ENCODE data around the gene NCKAP1.

The NCKAP1 gene

DNA sequence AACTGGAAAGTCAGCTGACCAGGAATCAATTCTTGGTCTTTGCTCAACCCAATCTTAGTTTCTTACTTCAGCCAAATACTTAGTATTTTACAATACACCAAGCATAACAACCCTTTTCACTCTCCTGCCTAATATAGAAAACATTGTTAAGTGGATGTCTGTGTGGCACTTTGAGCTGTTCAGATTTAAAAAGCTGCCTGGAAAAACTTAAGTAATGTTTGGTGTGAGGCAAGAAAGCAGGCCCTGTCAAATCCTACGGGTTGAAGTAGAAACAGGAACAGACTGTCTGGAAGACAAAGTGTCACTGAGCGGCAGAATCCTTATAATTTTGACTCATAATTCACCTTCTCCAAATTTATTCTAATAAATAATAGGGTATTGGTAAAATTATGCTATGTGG is 134.7 kb downstream of the NCKAP1 start:
- no peaks in the 10 kb centered on the region for H3K36me3 ChIP-seq
- H3K4me3 ChIP-seq (ENCODE audit: low read depth in 1 of 2, low read length in 1 of 2): no peak overlapping the region
- no peaks in the 10 kb centered on the region for H3K9me3 ChIP-seq
- TF ChIP-seq, protein P1, sequence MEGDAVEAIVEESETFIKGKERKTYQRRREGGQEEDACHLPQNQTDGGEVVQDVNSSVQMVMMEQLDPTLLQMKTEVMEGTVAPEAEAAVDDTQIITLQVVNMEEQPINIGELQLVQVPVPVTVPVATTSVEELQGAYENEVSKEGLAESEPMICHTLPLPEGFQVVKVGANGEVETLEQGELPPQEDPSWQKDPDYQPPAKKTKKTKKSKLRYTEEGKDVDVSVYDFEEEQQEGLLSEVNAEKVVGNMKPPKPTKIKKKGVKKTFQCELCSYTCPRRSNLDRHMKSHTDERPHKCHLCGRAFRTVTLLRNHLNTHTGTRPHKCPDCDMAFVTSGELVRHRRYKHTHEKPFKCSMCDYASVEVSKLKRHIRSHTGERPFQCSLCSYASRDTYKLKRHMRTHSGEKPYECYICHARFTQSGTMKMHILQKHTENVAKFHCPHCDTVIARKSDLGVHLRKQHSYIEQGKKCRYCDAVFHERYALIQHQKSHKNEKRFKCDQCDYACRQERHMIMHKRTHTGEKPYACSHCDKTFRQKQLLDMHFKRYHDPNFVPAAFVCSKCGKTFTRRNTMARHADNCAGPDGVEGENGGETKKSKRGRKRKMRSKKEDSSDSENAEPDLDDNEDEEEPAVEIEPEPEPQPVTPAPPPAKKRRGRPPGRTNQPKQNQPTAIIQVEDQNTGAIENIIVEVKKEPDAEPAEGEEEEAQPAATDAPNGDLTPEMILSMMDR (IDR thresholded peaks at IDR 0.05): no peak
- H3K4me1 ChIP-seq (ENCODE audit: control insufficient read depth in 1 of 2, insufficient read depth in 1 of 2, low read depth in 1 of 2, low read length in 1 of 2): no peaks in the 10 kb centered on the region
- H3K27me3 ChIP-seq: no peaks in the 10 kb centered on the region
- no peak overlapping the region for H3K27ac ChIP-seq

DNA sequence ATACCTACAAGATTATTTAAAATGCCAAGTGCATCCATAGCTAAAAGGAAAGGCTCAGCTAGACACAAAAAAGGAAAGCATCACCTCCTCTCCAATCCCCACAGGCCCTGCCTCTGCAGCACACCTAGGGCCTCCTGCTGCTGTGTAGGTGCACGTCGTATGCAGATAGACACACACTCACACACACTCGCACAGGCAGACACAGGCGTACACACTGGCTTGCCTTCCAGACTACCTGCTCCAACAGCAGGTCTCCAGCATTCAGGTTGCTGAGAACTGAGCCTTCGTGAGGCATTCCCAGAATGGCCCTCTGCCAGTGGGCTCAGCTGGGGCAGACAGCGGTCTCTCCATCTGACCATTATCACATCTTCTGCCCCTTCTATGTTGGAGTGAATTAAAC is 136.5 kb downstream of the NCKAP1 start:
- no peaks in the 10 kb centered on the region for H3K36me3 ChIP-seq
- TF ChIP-seq, protein P1 (IDR thresholded peaks at IDR 0.05): no peak
- H3K4me3 ChIP-seq (ENCODE audit: low read depth in 1 of 2, low read length in 1 of 2): no peak overlapping the region
- no peaks in the 10 kb centered on the region for H3K9me3 ChIP-seq
- no peaks in the 10 kb centered on the region for H3K27me3 ChIP-seq
- H3K27ac ChIP-seq: no peak overlapping the region
- H3K4me1 ChIP-seq (ENCODE audit: control insufficient read depth in 1 of 2, insufficient read depth in 1 of 2, low read depth in 1 of 2, low read length in 1 of 2): no peaks in the 10 kb centered on the region

DNA sequence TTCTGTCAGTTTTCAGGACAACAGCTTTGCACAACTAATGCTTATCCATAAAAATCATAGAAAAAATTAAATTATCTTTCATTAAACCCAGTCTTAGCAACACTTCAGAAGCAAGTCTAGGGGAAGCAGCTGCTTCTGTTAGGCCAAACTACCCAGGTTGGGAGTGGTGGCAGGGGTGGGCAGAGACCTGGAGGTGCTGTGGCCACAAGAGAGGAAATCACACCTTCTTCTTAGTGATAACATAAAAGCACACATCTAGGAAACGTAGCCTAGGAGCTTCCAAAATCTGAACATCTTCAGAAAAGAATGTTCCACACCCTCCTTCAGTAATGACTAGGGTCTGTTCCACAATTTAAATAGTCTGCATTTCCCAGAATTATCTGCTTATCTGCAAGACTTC is 139.5 kb downstream of the NCKAP1 start:
- H3K4me3 ChIP-seq (ENCODE audit: low read depth in 1 of 2, low read length in 1 of 2): no peak overlapping the region
- H3K27me3 ChIP-seq: no peaks in the 10 kb centered on the region
- H3K9me3 ChIP-seq: no peaks in the 10 kb centered on the region
- H3K27ac ChIP-seq: no peak overlapping the region
- no peaks in the 10 kb centered on the region for H3K4me1 ChIP-seq (ENCODE audit: control insufficient read depth in 1 of 2, insufficient read depth in 1 of 2, low read depth in 1 of 2, low read length in 1 of 2)
- no peaks in the 10 kb centered on the region for H3K36me3 ChIP-seq
- TF ChIP-seq, protein P1 (IDR thresholded peaks at IDR 0.05): no peak

DNA sequence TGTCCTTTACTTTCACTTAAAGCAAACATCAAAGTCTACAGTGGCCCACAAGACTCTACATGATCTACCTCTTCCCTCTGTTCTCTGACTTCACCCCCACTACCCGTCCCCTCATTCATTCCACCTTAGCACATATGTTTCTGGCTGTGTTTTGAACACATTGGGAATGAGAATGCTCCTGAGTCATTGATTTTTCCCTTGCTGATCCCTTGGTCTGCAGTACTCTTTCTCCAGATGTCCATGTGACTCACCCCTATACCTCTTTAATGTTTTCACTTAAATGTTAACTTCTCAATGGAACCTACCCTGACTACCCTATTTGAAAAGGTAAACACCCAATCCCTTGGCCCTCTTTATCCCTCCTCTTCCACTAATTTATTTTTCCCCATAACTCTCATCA is 141.1 kb downstream of the NCKAP1 start:
- Histone ChIP-seq H3K9me3 (no peaks in the 10 kb centered on the region), H3K4me1 (ENCODE audit: control insufficient read depth in 1 of 2, insufficient read depth in 1 of 2, low read depth in 1 of 2, low read length in 1 of 2) (no peaks in the 10 kb centered on the region), H3K4me3 (ENCODE audit: low read depth in 1 of 2, low read length in 1 of 2) (no peak overlapping the region), H3K36me3 (no peaks in the 10 kb centered on the region), H3K27me3 (no peaks in the 10 kb centered on the region), H3K27ac (no peak overlapping the region)
- TF ChIP-seq, protein P1 (IDR thresholded peaks at IDR 0.05): no peak

DNA sequence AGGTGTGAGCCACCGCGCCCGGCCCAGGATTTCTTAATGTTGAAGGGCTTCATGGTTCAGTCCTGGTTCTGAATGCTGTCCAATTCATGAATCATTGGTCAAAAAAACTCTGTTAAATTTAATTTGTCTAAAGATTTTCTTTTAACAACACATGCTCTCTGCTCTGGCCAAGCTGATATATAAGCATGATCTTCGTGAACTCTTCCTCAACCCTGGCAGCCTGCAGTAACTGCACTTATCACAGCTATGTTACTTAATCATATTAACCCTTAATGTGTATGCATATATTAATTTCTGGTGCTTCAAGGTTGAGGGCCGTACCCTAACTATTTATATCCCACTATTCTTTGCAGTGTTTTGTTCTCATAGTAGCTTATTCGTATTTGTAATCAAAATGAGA is 142.5 kb downstream of the NCKAP1 start:
- H3K4me1 ChIP-seq (ENCODE audit: control insufficient read depth in 1 of 2, insufficient read depth in 1 of 2, low read depth in 1 of 2, low read length in 1 of 2): no peaks in the 10 kb centered on the region
- no peaks in the 10 kb centered on the region for H3K27me3 ChIP-seq
- no peaks in the 10 kb centered on the region for H3K9me3 ChIP-seq
- H3K27ac ChIP-seq: no peak overlapping the region
- no peaks in the 10 kb centered on the region for H3K36me3 ChIP-seq
- TF ChIP-seq, protein P1 (IDR thresholded peaks at IDR 0.05): no peak
- H3K4me3 ChIP-seq (ENCODE audit: low read depth in 1 of 2, low read length in 1 of 2): no peak overlapping the region

DNA sequence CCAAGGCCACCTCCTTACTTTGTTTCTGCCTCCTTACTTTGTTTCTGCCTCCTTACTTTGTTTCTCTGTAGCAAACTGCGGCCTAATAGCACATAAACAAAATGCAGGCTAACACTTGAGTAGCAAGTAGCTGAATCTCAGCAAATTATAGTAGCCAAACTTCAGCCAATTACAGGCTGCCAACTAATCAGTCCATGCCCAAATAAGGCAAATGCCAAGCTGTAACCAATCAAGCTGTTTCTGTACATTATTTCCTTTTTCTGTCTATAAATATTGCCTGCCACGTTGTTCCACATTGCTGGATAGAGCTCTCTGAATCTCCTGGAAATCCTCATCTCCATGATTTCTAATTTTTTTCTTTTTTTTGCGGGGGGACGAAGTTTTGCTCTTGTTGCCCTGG is 143.1 kb downstream of the NCKAP1 start:
- Histone ChIP-seq H3K27ac (no peak overlapping the region), H3K36me3 (no peaks in the 10 kb centered on the region), H3K4me3 (ENCODE audit: low read depth in 1 of 2, low read length in 1 of 2) (no peak overlapping the region), H3K4me1 (ENCODE audit: control insufficient read depth in 1 of 2, insufficient read depth in 1 of 2, low read depth in 1 of 2, low read length in 1 of 2) (no peaks in the 10 kb centered on the region), H3K27me3 (no peaks in the 10 kb centered on the region), H3K9me3 (no peaks in the 10 kb centered on the region)
- TF ChIP-seq, protein P1 (IDR thresholded peaks at IDR 0.05): no peak

Measured in neutrophil (primary cell).